ENCODE measurements around the gene CAPN5. TPM values are rescaled to one million over a fixed set of nuclear protein-coding genes. Genes with fewer than 3 reads are reported as not detected.
A peak's percentile ranks its signal among the peaks of the same experiment; 100 is the strongest.

The CAPN5 gene
- total and polyA plus RNA-seq, 2 of the 13 experiments (the other 11 are each of a cell fraction or from before 2014, with no cell fraction given) = 0.27 to 1.2 TPM

DNA sequence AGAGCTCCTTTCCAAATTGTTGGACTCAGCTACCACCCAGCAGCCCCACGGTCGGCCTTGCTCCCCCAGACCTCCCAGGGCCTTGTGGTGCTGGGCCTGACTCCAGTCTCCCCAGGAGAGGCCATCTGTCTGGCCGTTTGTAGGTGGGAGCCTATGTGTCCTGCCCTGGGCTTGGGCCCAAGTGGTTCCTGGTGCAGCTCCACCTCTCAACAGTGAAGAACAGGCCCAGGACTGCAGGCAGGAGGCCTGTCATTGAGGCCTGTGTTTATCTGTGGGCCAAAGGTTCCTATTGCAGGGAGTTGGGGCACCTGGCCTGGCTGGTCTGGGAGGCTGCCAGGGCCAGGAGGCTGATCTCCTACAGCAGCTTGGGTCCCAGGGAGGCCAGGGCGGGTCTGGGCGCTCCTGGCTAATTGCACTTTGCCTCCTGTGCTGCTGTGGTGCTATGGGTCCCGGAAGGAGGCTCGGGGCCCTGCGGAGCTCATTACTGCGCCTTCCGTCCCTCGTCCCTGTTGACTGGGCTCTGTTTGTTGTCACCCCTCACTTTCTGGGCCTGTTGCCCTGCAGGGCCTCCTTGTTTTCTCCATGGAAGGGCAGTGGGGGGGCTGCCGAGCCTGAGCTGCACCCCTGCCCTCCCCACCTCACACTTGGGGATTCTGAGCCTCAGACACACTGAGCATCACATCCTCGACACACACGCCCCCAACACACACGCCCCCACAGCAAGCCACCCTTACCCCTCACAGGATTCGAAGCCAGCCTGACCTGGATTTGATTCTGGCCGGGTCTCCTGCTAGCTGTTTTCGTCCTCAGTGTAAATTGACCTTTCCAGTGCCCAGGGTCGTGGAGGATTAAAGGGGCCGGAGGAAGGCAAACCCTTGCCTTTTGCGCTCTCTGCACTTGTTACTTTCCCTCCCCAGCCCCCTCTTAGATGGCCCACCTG, 29.1 kb downstream of the CAPN5 start:
- Histone ChIP-seq H3K27me3 (ENCODE audit: control insufficient read depth in 1 of 2, insufficient read depth in 2 of 2, low read length in 2 of 2) (0 out of 5 replicates have a peak, but pooled peaks cover 0 to 4% of the 10 kb centered on the region in 2 experiments), H3K36me3 (replicated peaks in 1 of 2; ENCODE audit: control insufficient read depth in 1 of 2, insufficient read depth in 2 of 2, low read length in 2 of 2) (no peaks in the 10 kb centered on the region), H3K27ac (ENCODE audit: extremely low read length, insufficient read depth, low read length) (peak overlapping the region; percentile 74), H3K9ac (ENCODE audit: insufficient read depth, low read depth, low read length) (peak overlapping the region; percentile 61), H3K4me2 (ENCODE audit: low read depth, low read length) (peak overlapping the region; percentile 73), H3K4me1 (ENCODE audit: insufficient read depth, low read length) (peaks cover 27% of the 10 kb centered on the region), H3K9me3 (ENCODE audit: low read length) (no peaks in the 10 kb centered on the region), H2AFZ (ENCODE audit: low read length) (peak overlapping the region; percentile 4), H3K79me2 (ENCODE audit: insufficient read depth, low read length) (no peaks in the 10 kb centered on the region), H3K4me3 (replicated peaks in 1 of 3; ENCODE audit: insufficient read depth in 1 of 3, low read depth in 2 of 3, low read length in 3 of 3) (peak overlapping the region; percentile 1 to 62 (median 30); a peak in 4 of 6 replicates), H4K20me1 (ENCODE audit: insufficient read depth, low read length) (no peaks in the 10 kb centered on the region)
- ChIA-PET CTCF (ENCODE audit: low intra/inter-chr PET ratio, low total read pairs) (no interaction called here), POLR2A (interaction anchor here (0.8 to 2.2 kb wide), 8 partner anchors 9 to 49 kb away, joined by 3 to 16 read pairs (median 6); partner anchors contain the start of gene CAPN5)
- in situ Hi-C loops (cut with HindIII; ENCODE audit: extremely low pct_ligation_motif_present, low pct_unique_long_range_greater_than_20kb) = no loop called here
- FAIRE-seq (peak; percentile 55), ATAC-seq (peak; percentile 86), DNase-seq (ENCODE audit: low spot score) (peak; percentile 76)
- intact Hi-C loops (cut with micrococcal nuclease; ENCODE audit: unreplicated experiment) = loop anchor here (10.0 kb wide), 1 partner anchor 291 kb away; no protein-coding TSS in a partner anchor
- BruUV-seq (replicated peaks) = no TSS peak
- 6% methylated on average over 7 of the region's 21 CpGs for WGBS (ENCODE audit: low lambda C conversion rate)
- TF ChIP-seq ZNF530 (CRISPR knock-in tag; IDR thresholded peaks at IDR 0.05; ENCODE audit: low read depth) (no peak), ZNF772 (CRISPR knock-in tag; IDR thresholded peaks at IDR 0.05) (peak; percentile 85), ZMYM4 (CRISPR knock-in tag; IDR thresholded peaks at IDR 0.05) (peak; percentile 69; the same call in 1 of the 2 replicates), ONECUT2 (CRISPR knock-in tag; IDR thresholded peaks at IDR 0.05) (no peak), SRY (CRISPR knock-in tag; IDR thresholded peaks at IDR 0.05) (no peak), GZF1 (CRISPR knock-in tag; IDR thresholded peaks at IDR 0.05) (peak; percentile 59; the same call in 1 of the 2 replicates), FOXO1 (CRISPR knock-in tag; IDR thresholded peaks at IDR 0.05) (no peak; the same call in 1 of the 2 replicates), TMF1 (CRISPR knock-in tag; IDR thresholded peaks at IDR 0.05; ENCODE audit: low read depth) (peak; percentile 30; the same call in 1 of the 2 replicates), ZFP1 (CRISPR knock-in tag; IDR thresholded peaks at IDR 0.05) (peak; percentile 24; the same call in 1 of the 2 replicates), NFYB (CRISPR knock-in tag; IDR thresholded peaks at IDR 0.05) (peak; percentile 31; the same call in 1 of the 2 replicates), ZKSCAN8 (CRISPR knock-in tag; IDR thresholded peaks at IDR 0.05; ENCODE audit: borderline replicate concordance) (peak; percentile 62; the same call in 1 of the 2 replicates), ZNF724P (CRISPR knock-in tag; IDR thresholded peaks at IDR 0.05; ENCODE audit: borderline replicate concordance) (no peak), ZNF563 (CRISPR knock-in tag; IDR thresholded peaks at IDR 0.05) (0 out of 2 replicates have a peak, but pooled peaks have one; percentile 13), ZNF766 (CRISPR knock-in tag; IDR thresholded peaks at IDR 0.05; ENCODE audit: borderline replicate concordance) (no peak; the same call in 1 of the 2 replicates)
- TF ChIP-seq, protein P1, sequence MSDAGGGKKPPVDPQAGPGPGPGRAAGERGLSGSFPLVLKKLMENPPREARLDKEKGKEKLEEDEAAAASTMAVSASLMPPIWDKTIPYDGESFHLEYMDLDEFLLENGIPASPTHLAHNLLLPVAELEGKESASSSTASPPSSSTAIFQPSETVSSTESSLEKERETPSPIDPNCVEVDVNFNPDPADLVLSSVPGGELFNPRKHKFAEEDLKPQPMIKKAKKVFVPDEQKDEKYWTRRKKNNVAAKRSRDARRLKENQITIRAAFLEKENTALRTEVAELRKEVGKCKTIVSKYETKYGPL (CRISPR knock-in tag; IDR thresholded peaks at IDR 0.05) = no peak
- TF ChIP-seq, protein P2, sequence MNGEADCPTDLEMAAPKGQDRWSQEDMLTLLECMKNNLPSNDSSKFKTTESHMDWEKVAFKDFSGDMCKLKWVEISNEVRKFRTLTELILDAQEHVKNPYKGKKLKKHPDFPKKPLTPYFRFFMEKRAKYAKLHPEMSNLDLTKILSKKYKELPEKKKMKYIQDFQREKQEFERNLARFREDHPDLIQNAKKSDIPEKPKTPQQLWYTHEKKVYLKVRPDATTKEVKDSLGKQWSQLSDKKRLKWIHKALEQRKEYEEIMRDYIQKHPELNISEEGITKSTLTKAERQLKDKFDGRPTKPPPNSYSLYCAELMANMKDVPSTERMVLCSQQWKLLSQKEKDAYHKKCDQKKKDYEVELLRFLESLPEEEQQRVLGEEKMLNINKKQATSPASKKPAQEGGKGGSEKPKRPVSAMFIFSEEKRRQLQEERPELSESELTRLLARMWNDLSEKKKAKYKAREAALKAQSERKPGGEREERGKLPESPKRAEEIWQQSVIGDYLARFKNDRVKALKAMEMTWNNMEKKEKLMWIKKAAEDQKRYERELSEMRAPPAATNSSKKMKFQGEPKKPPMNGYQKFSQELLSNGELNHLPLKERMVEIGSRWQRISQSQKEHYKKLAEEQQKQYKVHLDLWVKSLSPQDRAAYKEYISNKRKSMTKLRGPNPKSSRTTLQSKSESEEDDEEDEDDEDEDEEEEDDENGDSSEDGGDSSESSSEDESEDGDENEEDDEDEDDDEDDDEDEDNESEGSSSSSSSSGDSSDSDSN (CRISPR knock-in tag; IDR thresholded peaks at IDR 0.05) = peak; percentile 87
- TF ChIP-seq, protein P3, sequence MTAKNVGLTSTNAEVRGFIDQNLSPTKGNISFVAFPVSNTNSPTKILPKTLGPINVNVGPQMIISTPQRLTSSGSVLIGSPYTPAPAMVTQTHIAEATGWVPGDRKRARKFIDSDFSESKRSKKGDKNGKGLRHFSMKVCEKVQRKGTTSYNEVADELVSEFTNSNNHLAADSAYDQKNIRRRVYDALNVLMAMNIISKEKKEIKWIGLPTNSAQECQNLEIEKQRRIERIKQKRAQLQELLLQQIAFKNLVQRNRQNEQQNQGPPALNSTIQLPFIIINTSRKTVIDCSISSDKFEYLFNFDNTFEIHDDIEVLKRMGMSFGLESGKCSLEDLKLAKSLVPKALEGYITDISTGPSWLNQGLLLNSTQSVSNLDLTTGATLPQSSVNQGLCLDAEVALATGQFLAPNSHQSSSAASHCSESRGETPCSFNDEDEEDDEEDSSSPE (CRISPR knock-in tag; IDR thresholded peaks at IDR 0.05) = peak; percentile 46
- TF ChIP-seq, protein P4, sequence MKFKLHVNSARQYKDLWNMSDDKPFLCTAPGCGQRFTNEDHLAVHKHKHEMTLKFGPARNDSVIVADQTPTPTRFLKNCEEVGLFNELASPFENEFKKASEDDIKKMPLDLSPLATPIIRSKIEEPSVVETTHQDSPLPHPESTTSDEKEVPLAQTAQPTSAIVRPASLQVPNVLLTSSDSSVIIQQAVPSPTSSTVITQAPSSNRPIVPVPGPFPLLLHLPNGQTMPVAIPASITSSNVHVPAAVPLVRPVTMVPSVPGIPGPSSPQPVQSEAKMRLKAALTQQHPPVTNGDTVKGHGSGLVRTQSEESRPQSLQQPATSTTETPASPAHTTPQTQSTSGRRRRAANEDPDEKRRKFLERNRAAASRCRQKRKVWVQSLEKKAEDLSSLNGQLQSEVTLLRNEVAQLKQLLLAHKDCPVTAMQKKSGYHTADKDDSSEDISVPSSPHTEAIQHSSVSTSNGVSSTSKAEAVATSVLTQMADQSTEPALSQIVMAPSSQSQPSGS (CRISPR knock-in tag; IDR thresholded peaks at IDR 0.05) = 0 out of 2 replicates have a peak, but pooled peaks have one; percentile 51

All from HepG2 (cell line).